HEK293 (cell line): ENCODE measurements around the gene PIGL.
A peak's percentile ranks its signal among the peaks of the same experiment; 100 is the strongest.

ENCODE experiments used
- CTCF ChIA-PET: fragments of 350-600 bp; formaldehyde crosslinking; extraction: SDS; loops from one replicate; lab custom pipeline; 2021; ENCODE audit warnings: antibody characterized with exemption; lab: Yijun Ruan, JAX
- POLR2A ChIA-PET: fragments of 300-600 bp; formaldehyde crosslinking; extraction: SDS; loops from one replicate; lab custom pipeline; 2020; ENCODE audit warnings: antibody characterized with exemption, inconsistent platforms; lab: Yijun Ruan, JAX
- H3K27ac ChIP-seq: fragments of 200-500 bp; sonication (Bioruptor generic); 2 replicates; pipeline ENCODE4 v1.5.1; 2014; ENCODE audit warnings: low read depth, low read length, control low read depth, inconsistent platforms; ENCODE audit errors: extremely low read depth
- H3K36me3 ChIP-seq, 2 experiments: fragments of 200-500 bp in 1 of 2; sonication (Bioruptor generic) in 1 of 2; 1 replicate in 1 of 2; 2 replicates in 1 of 2; pipeline ENCODE4 v1.5.1; 2014 to 2017; ENCODE audit warnings: inconsistent platforms in 2 of 2, low read length in 2 of 2; ENCODE audit not compliant: control insufficient read depth in 2 of 2, insufficient read depth in 1 of 2
- H3K4me1 ChIP-seq: fragments of 200-500 bp; sonication (Bioruptor generic); 2 replicates; pipeline ENCODE4 v1.5.1; 2014; ENCODE audit warnings: mild to moderate bottlenecking, low read length, inconsistent platforms; ENCODE audit not compliant: control insufficient read depth, insufficient read depth
- H3K4me3 ChIP-seq: 2 replicates; pipeline ENCODE4 v1.5.1; 2011; ENCODE audit warnings: low read depth, mild to moderate bottlenecking, control low read depth, low read length, moderate library complexity
- H3K9me3 ChIP-seq: fragments of 200-500 bp; sonication (Bioruptor generic); 2 replicates; pipeline ENCODE4 v1.5.1; 2014; ENCODE audit warnings: low read depth, low read length, inconsistent platforms; ENCODE audit not compliant: control insufficient read depth, insufficient read depth
- AEBP2 ChIP-seq: fragments of 450-650 bp; formaldehyde crosslinking; IDR thresholded peaks from 2 replicates; pipeline ENCODE4 v1.5.1; 2016; ENCODE audit warnings: missing biosample characterization, missing genetic modification characterization, borderline replicate concordance
- BCL6B ChIP-seq: fragments of 450-650 bp; formaldehyde crosslinking; IDR thresholded peaks from 2 replicates; pipeline ENCODE4 v1.5.1; 2017; ENCODE audit warnings: missing biosample characterization, missing genetic modification characterization
- EGR2 ChIP-seq: fragments of 450-650 bp; formaldehyde crosslinking; IDR thresholded peaks from 2 replicates; pipeline ENCODE4 v1.5.1; 2016; ENCODE audit warnings: low read depth, missing biosample characterization, missing genetic modification characterization
- GLI2 ChIP-seq: fragments of 450-650 bp; formaldehyde crosslinking; IDR thresholded peaks from 2 replicates; pipeline ENCODE4; 2017; ENCODE audit warnings: missing biosample characterization, missing genetic modification characterization, low read depth, borderline replicate concordance
- HOXC10 ChIP-seq: sonication (generic); formaldehyde crosslinking; IDR thresholded peaks from 2 replicates; pipeline ENCODE4 v1.8.1; 2023; ENCODE audit warnings: mild to moderate bottlenecking, missing genetic modification reagents
- PRDM10 ChIP-seq: fragments of 450-650 bp; formaldehyde crosslinking; IDR thresholded peaks from 2 replicates; pipeline ENCODE4 v1.5.1; 2016; ENCODE audit warnings: missing biosample characterization, missing genetic modification characterization
- ZBTB7A ChIP-seq: fragments of 450-650 bp; formaldehyde crosslinking; IDR thresholded peaks from 2 replicates; pipeline ENCODE4 v1.5.1; 2016; ENCODE audit warnings: low read depth, missing biosample characterization, missing genetic modification characterization
- ZBTB8A ChIP-seq: fragments of 450-650 bp; formaldehyde crosslinking; IDR thresholded peaks from 2 replicates; pipeline ENCODE4 v1.5.1; 2016; ENCODE audit warnings: missing biosample characterization, missing genetic modification characterization
- ZNF10 ChIP-seq: fragments of 450-650 bp; formaldehyde crosslinking; IDR thresholded peaks from 2 replicates; pipeline ENCODE4 v1.5.1; 2017; ENCODE audit warnings: missing biosample characterization, missing genetic modification characterization
- ZNF112 ChIP-seq: fragments of 450-650 bp; formaldehyde crosslinking; IDR thresholded peaks from 2 replicates; pipeline ENCODE4 v1.5.0; 2017; ENCODE audit warnings: missing biosample characterization, missing genetic modification characterization
- ZNF24 ChIP-seq: fragments of 450-650 bp; formaldehyde crosslinking; IDR thresholded peaks from 2 replicates; pipeline ENCODE4 v1.5.1; 2016; ENCODE audit warnings: missing biosample characterization, missing genetic modification characterization
- ZNF398 ChIP-seq: fragments of 450-650 bp; formaldehyde crosslinking; IDR thresholded peaks from 2 replicates; pipeline ENCODE4 v1.5.1; 2017; ENCODE audit warnings: missing biosample characterization, missing genetic modification characterization
- ZNF514 ChIP-seq: fragments of 450-650 bp; formaldehyde crosslinking; IDR thresholded peaks from 2 replicates; pipeline ENCODE4 v1.5.1; 2016; ENCODE audit warnings: missing biosample characterization, missing genetic modification characterization
- ZNF544 ChIP-seq: fragments of 450-650 bp; formaldehyde crosslinking; IDR thresholded peaks from 2 replicates; pipeline ENCODE4 v1.5.0; 2017; ENCODE audit warnings: missing biosample characterization, missing genetic modification characterization
- ZNF555 ChIP-seq: fragments of 450-650 bp; formaldehyde crosslinking; conservative IDR thresholded peaks from 2 replicates; pipeline ENCODE4 v1.5.1; 2017; ENCODE audit warnings: missing biosample characterization, mild to moderate bottlenecking, missing genetic modification characterization, inconsistent platforms
- ZNF560 ChIP-seq: fragments of 450-650 bp; formaldehyde crosslinking; IDR thresholded peaks from 2 replicates; pipeline ENCODE4 v1.5.1; 2017; ENCODE audit warnings: missing biosample characterization, missing genetic modification characterization, borderline replicate concordance
- ZNF585B ChIP-seq: fragments of 450-650 bp; formaldehyde crosslinking; IDR thresholded peaks from 2 replicates; pipeline ENCODE4 v1.5.1; 2016; ENCODE audit warnings: missing biosample characterization, missing genetic modification characterization
- ZNF704 ChIP-seq: fragments of 450-650 bp; formaldehyde crosslinking; IDR thresholded peaks from 2 replicates; pipeline ENCODE4 v1.5.1; 2016; ENCODE audit warnings: missing biosample characterization, missing genetic modification characterization
- ZNF707 ChIP-seq: fragments of 450-650 bp; formaldehyde crosslinking; IDR thresholded peaks from 2 replicates; pipeline ENCODE4 v1.5.1; 2016; ENCODE audit warnings: missing biosample characterization, missing genetic modification characterization
- ZNF76 ChIP-seq: fragments of 450-650 bp; formaldehyde crosslinking; IDR thresholded peaks from 2 replicates; pipeline ENCODE4; 2016; ENCODE audit warnings: low read depth, missing biosample characterization, missing genetic modification characterization, borderline replicate concordance

The PIGL gene

GRCh38 chr17:16353317-16354174, 136.5 kb downstream of the PIGL start, which contains the start of gene CENPV (continued):
- TF ChIP-seq AEBP2 (tag by site-specific recombination): no peak
- TF ChIP-seq BCL6B (tag by site-specific recombination): no peak
- no peak for TF ChIP-seq ZNF560 (tag by site-specific recombination)
- no peak for TF ChIP-seq ZBTB7A (tag by site-specific recombination)
- TF ChIP-seq ZNF398 (tag by site-specific recombination): no peak
- no peak for TF ChIP-seq ZNF514 (tag by site-specific recombination)
- TF ChIP-seq ZNF112: no peak
- TF ChIP-seq PRDM10 (tag by site-specific recombination): no peak
- TF ChIP-seq ZNF76 (tag by site-specific recombination): peak; percentile 75
- peak; percentile 95 for TF ChIP-seq ZBTB8A (tag by site-specific recombination)
- no peak for TF ChIP-seq ZNF555 (tag by site-specific recombination)
- no peak for TF ChIP-seq EGR2 (tag by site-specific recombination)
- no peak for TF ChIP-seq ZNF585B
- 0 out of 2 replicates have a peak, but pooled peaks have one; percentile 44 for TF ChIP-seq ZNF24 (tag by site-specific recombination)

GRCh38 chr17:16354585-16354984, 137.6 kb downstream of the PIGL start:
- H3K27ac ChIP-seq: no peak overlapping the region
- H3K36me3 ChIP-seq: peaks cover 0 to 4% of the 10 kb centered on the region in 2 experiments; a peak in 1 of 3 replicates
- H3K9me3 ChIP-seq: no peaks in the 10 kb centered on the region
- peaks cover 3% of the 10 kb centered on the region; the same call in 1 of the 2 replicates for H3K4me1 ChIP-seq
- POLR2A ChIA-PET: interaction anchor here (5.3 kb wide), 1 partner anchor 27 kb away, joined by 44 read pairs; the partner anchor contains the start of gene UBB
- CTCF ChIA-PET: interaction anchor here (7.9 kb wide), 1 partner anchor 10 kb away, joined by 89 read pairs; no protein-coding TSS in a partner anchor
- H3K4me3 ChIP-seq: no peak overlapping the region
- no peak for TF ChIP-seq HOXC10 (CRISPR knock-in tag)
- no peak for TF ChIP-seq ZNF544 (tag by site-specific recombination)
- TF ChIP-seq GLI2 (tag by site-specific recombination): no peak
- TF ChIP-seq ZNF10 (tag by site-specific recombination): no peak
- TF ChIP-seq ZNF707 (tag by site-specific recombination): no peak
- TF ChIP-seq PRDM10 (tag by site-specific recombination): no peak
- TF ChIP-seq ZNF704 (tag by site-specific recombination): no peak
